Loucy (cell line): ENCODE measurements around the gene ITSN1.

ENCODE experiments used
- H2AFZ ChIP-seq: fragments of 200-600 bp; sonication (generic); 2 replicates; pipeline ENCODE4 v1.6.0; 2016; ENCODE audit warnings: antibody characterized with exemption, mild to moderate bottlenecking, low read length, moderate library complexity
- H3F3A ChIP-seq: fragments of 200-600 bp; 2 replicates; pipeline ENCODE4 v1.6.0; 2016; ENCODE audit warnings: antibody characterized with exemption, low read depth, mild to moderate bottlenecking
- H3K27me3 ChIP-seq: fragments of 200-600 bp; sonication (generic); 2 replicates; pipeline ENCODE4 v1.6.1; 2014; ENCODE audit warnings: low read length, mild to moderate bottlenecking; ENCODE audit not compliant: insufficient read depth, poor library complexity, severe bottlenecking
- H3K36me3 ChIP-seq: fragments of 200-600 bp; sonication (generic); 2 replicates; pipeline ENCODE4 v1.6.1; 2016; ENCODE audit warnings: low read length; ENCODE audit not compliant: insufficient read depth
- H3K4me1 ChIP-seq: fragments of 200-600 bp; sonication (generic); 2 replicates; pipeline ENCODE4 v1.5.1; 2014; ENCODE audit warnings: low read length, mild to moderate bottlenecking; ENCODE audit not compliant: insufficient read depth, poor library complexity, severe bottlenecking
- H3K4me2 ChIP-seq: fragments of 200-600 bp; sonication (generic); 2 replicates; pipeline ENCODE4 v1.6.0; 2014; ENCODE audit warnings: antibody characterized with exemption, low read length, low read depth, mild to moderate bottlenecking; ENCODE audit not compliant: poor library complexity, severe bottlenecking
- H3K4me3 ChIP-seq: fragments of 200-600 bp; sonication (generic); 2 replicates; pipeline ENCODE4 v1.5.1; 2014; ENCODE audit warnings: low read length, mild to moderate bottlenecking, mixed read lengths; ENCODE audit not compliant: poor library complexity, severe bottlenecking
- H3K79me2 ChIP-seq: fragments of 200-600 bp; sonication (generic); 2 replicates; pipeline ENCODE4 v1.6.1; 2014; ENCODE audit warnings: low read length; ENCODE audit not compliant: insufficient read depth
- H3K9ac ChIP-seq: fragments of 200-600 bp; sonication (generic); 2 replicates; pipeline ENCODE4 v1.6.0; 2014; ENCODE audit warnings: mild to moderate bottlenecking, low read depth, low read length, moderate library complexity; ENCODE audit not compliant: poor library complexity, severe bottlenecking
- H3K9me2 ChIP-seq: fragments of 200-600 bp; sonication (generic); replicated peaks from 2 replicates; pipeline ENCODE4 v1.6.1; 2016; ENCODE audit warnings: low read depth, low read length, mixed read lengths
- H3K9me3 ChIP-seq: fragments of 200-600 bp; sonication (generic); 2 replicates; pipeline ENCODE4 v1.6.1; 2014; ENCODE audit warnings: mild to moderate bottlenecking, antibody characterized with exemption, low read length, low read depth; ENCODE audit not compliant: insufficient read depth
- H4K20me1 ChIP-seq: fragments of 200-600 bp; sonication (generic); 2 replicates; pipeline ENCODE4 v1.6.0; 2014; ENCODE audit warnings: antibody characterized with exemption, low read length, mild to moderate bottlenecking; ENCODE audit not compliant: insufficient read depth, poor library complexity, severe bottlenecking
- EZH2phosphoT487 ChIP-seq: fragments of 200-600 bp; IDR thresholded peaks from 2 replicates; pipeline ENCODE4 v1.6.1; 2018; ENCODE audit warnings: antibody characterized with exemption, mild to moderate bottlenecking, moderate library complexity, borderline replicate concordance
- TF ChIP-seq, protein P1 (sequence below): fragments of 200-600 bp; sonication (generic); conservative IDR thresholded peaks from 2 replicates; pipeline ENCODE4 v1.5.1; 2014; ENCODE audit warnings: mild to moderate bottlenecking, antibody characterized with exemption, low read length

The ITSN1 gene

DNA sequence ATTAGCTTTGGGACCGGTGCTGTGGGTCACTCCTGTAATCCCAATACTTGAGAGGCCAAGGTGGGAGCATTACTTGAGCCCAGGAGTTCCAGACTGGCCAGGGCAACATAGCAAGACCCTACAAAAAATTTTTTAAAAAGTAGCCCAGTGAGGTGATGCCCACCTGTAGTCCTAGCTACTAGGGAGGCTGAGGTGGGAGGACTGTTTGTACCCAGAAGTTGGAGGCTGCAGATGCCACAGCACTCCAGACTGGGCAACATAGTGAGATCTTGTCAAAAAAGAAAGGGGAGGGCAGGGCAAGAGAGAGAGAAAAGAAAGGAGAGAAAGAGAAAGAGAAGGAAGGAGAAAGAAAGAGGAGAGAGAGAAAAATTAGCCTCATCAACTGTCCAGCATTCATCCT, 6.3 kb downstream of the ITSN1 start:
- Histone ChIP-seq H3K4me1 (peaks cover 19% of the 10 kb centered on the region), H4K20me1 (no peaks in the 10 kb centered on the region), H3K9me2 (no peaks in the 10 kb centered on the region), H3K27me3 (no peaks in the 10 kb centered on the region), H3K9me3 (no peaks in the 10 kb centered on the region), H3K4me2 (no peak overlapping the region), H3K9ac (no peak overlapping the region), H3K36me3 (no peaks in the 10 kb centered on the region), H3K79me2 (peaks cover 48% of the 10 kb centered on the region), H3F3A (no peaks in the 10 kb centered on the region), H2AFZ (no peak overlapping the region), H3K4me3 (no peak overlapping the region)
- TF ChIP-seq, protein P1, sequence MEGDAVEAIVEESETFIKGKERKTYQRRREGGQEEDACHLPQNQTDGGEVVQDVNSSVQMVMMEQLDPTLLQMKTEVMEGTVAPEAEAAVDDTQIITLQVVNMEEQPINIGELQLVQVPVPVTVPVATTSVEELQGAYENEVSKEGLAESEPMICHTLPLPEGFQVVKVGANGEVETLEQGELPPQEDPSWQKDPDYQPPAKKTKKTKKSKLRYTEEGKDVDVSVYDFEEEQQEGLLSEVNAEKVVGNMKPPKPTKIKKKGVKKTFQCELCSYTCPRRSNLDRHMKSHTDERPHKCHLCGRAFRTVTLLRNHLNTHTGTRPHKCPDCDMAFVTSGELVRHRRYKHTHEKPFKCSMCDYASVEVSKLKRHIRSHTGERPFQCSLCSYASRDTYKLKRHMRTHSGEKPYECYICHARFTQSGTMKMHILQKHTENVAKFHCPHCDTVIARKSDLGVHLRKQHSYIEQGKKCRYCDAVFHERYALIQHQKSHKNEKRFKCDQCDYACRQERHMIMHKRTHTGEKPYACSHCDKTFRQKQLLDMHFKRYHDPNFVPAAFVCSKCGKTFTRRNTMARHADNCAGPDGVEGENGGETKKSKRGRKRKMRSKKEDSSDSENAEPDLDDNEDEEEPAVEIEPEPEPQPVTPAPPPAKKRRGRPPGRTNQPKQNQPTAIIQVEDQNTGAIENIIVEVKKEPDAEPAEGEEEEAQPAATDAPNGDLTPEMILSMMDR = no peak
- TF ChIP-seq EZH2phosphoT487 = no peak

DNA sequence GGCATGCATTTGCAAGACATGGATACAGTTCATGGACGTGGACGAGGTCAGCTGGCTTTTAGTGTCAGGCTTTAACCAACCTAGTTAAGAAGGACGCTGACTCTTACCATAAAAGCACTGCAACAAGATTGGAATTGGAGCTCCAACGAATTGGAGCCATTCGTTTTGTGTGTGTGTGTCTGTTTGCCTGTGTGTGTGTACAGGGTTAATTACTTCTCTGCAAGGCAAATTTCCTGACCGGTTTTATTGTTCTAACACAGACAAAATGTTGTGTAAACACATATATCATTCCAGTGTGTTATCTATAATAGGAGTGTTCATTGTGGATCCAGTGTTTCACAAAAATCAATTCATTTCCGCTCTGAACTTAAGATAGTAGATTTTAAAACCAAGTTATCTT, 7.9 kb downstream of the ITSN1 start:
- H3F3A ChIP-seq = no peaks in the 10 kb centered on the region
- TF ChIP-seq EZH2phosphoT487 = no peak
- TF ChIP-seq, protein P1 = no peak
- H3K79me2 ChIP-seq = peaks cover 32% of the 10 kb centered on the region
- peaks cover 9% of the 10 kb centered on the region for H3K4me1 ChIP-seq
- no peaks in the 10 kb centered on the region for H3K36me3 ChIP-seq
- H3K9me2 ChIP-seq = no peaks in the 10 kb centered on the region
- H4K20me1 ChIP-seq = no peaks in the 10 kb centered on the region
- no peaks in the 10 kb centered on the region for H3K9me3 ChIP-seq
- H3K4me2 ChIP-seq = no peak overlapping the region
- H3K9ac ChIP-seq = no peak overlapping the region
- H3K4me3 ChIP-seq = no peak overlapping the region
- H3K27me3 ChIP-seq = no peaks in the 10 kb centered on the region
- H2AFZ ChIP-seq = no peak overlapping the region

DNA sequence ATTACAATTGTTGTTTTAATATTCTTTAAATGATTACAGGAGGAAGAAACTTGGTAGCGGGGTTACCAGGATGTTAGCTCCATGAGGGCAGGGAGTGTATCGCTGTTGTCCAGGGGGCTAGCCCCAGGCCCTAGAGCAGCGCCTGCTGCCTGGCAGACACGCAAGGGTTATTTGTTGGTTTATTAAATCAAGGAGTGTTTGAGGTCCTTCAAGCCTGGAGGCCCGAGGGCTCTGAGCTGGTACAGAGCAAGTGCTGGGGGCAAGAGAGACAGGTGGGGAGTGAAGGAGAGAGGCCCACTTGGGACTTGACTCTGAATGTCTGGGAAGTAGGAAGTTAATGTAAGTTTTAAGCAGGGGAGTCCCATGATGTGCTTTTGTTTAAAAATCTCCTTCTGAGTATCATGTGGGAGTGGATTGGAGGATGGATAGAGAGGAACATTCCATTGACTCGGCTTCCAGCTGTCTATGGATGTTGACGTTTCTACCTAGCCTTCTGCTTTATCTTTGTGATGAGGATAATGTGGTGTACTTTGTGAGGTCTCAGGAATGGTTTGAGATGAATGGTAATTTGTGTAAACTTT, 8.7 kb downstream of the ITSN1 start:
- Histone ChIP-seq H3K9ac (no peak overlapping the region), H3K79me2 (peaks cover 33% of the 10 kb centered on the region), H4K20me1 (no peaks in the 10 kb centered on the region), H3K9me3 (no peaks in the 10 kb centered on the region), H3K4me3 (no peak overlapping the region), H3K27me3 (no peaks in the 10 kb centered on the region), H3K36me3 (no peaks in the 10 kb centered on the region), H3K4me1 (peaks cover 14% of the 10 kb centered on the region), H3K9me2 (no peaks in the 10 kb centered on the region), H2AFZ (no peak overlapping the region), H3K4me2 (no peak overlapping the region), H3F3A (no peaks in the 10 kb centered on the region)
- TF ChIP-seq, protein P1 = no peak
- TF ChIP-seq EZH2phosphoT487 = no peak
